ENCODE results near the gene STAT5A.
"Not testable (repeated sequence)": the region's sequence is repeated elsewhere in the genome, so short reads cannot be mapped to it uniquely, and the experiment has no call there.

The STAT5A gene

GRCh38 chr17:42287977-42288802 lies at the start of gene STAT5A:
STAT5A (plus strand) TSS chr17:42288498; CDS start chr17:42289412, 914 bp downstream.
- peak; percentile 25 for DNase-seq (ENCODE audit: low read depth)

- not testable (repeated sequence) for DNase-seq (ENCODE audit: low read depth)
Observed at GRCh38 chr17:42239576-42239975, 48.7 kb upstream of the STAT5A start.

GRCh38 chr17:42240201-42240600 lies 48.1 kb upstream of the STAT5A start:
- DNase-seq (ENCODE audit: low read depth), result no peak

- DNase-seq (ENCODE audit: low read depth), result not testable (repeated sequence)
Observed at GRCh38 chr17:42240863-42241262, 47.4 kb upstream of the STAT5A start.

- no peak for DNase-seq (ENCODE audit: low read depth)
Observed at GRCh38 chr17:42241871-42242270, 46.4 kb upstream of the STAT5A start.

- DNase-seq (ENCODE audit: low read depth), result no peak
Observed at GRCh38 chr17:42243493-42243982, 44.8 kb upstream of the STAT5A start.

- not testable (repeated sequence) for DNase-seq (ENCODE audit: low read depth)
Observed at GRCh38 chr17:42244116-42244515, 44.2 kb upstream of the STAT5A start.

GRCh38 chr17:42245183-42245582 lies 43.1 kb upstream of the STAT5A start:
- DNase-seq (ENCODE audit: low read depth), result not testable (repeated sequence)

- DNase-seq (ENCODE audit: low read depth), result no peak
Observed at GRCh38 chr17:42246515-42246914, 41.8 kb upstream of the STAT5A start.

GRCh38 chr17:42247734-42248133 lies 40.6 kb upstream of the STAT5A start:
- peak; percentile 35 for DNase-seq (ENCODE audit: low read depth)

GRCh38 chr17:42248351-42249179 lies 39.7 kb upstream of the STAT5A start:
- peak; percentile 70 for DNase-seq (ENCODE audit: low read depth)

GRCh38 chr17:42249681-42250446 lies 38.4 kb upstream of the STAT5A start:
- no peak for DNase-seq (ENCODE audit: low read depth)

GRCh38 chr17:42251115-42251514 lies 37.2 kb upstream of the STAT5A start:
- no peak for DNase-seq (ENCODE audit: low read depth)

- no peak for DNase-seq (ENCODE audit: low read depth)
Observed at GRCh38 chr17:42252597-42253550, 35.4 kb upstream of the STAT5A start.

GRCh38 chr17:42253578-42253977 lies 34.7 kb upstream of the STAT5A start:
- DNase-seq (ENCODE audit: low read depth), result no peak

GRCh38 chr17:42255445-42255844 lies 32.9 kb upstream of the STAT5A start:
- no peak for DNase-seq (ENCODE audit: low read depth)

- DNase-seq (ENCODE audit: low read depth), result no peak
Observed at GRCh38 chr17:42260318-42260717, 28.0 kb upstream of the STAT5A start.

GRCh38 chr17:42264366-42264765 lies 23.9 kb upstream of the STAT5A start:
- DNase-seq (ENCODE audit: low read depth), result not testable (repeated sequence)

- no peak for DNase-seq (ENCODE audit: low read depth)
Observed at GRCh38 chr17:42266462-42266861, 21.8 kb upstream of the STAT5A start.

- peak; percentile 81 for DNase-seq (ENCODE audit: low read depth)
Observed at GRCh38 chr17:42266918-42267766, 21.2 kb upstream of the STAT5A start.
